ENCODE measurements around the gene CTDSPL.

Gene CTDSPL

GRCh38 chr3:37887824-37888223, 26.1 kb downstream of the CTDSPL start:
- no peak for DNase-seq (ENCODE audit: low read depth)
- no peak overlapping the region for H3K4me3 ChIP-seq (ENCODE audit: low read length)
- no peak for TF ChIP-seq CTCF (IDR thresholded peaks at IDR 0.05; ENCODE audit: insufficient read depth, low read depth, low read length, missing control alignments)

GRCh38 chr3:37888421-37888820, 26.7 kb downstream of the CTDSPL start:
- no peak for TF ChIP-seq CTCF (IDR thresholded peaks at IDR 0.05; ENCODE audit: insufficient read depth, low read depth, low read length, missing control alignments)
- no peak for DNase-seq (ENCODE audit: low read depth)
- H3K4me3 ChIP-seq (ENCODE audit: low read length) = no peak overlapping the region

- DNase-seq (ENCODE audit: low read depth) = no peak
- TF ChIP-seq CTCF (IDR thresholded peaks at IDR 0.05; ENCODE audit: insufficient read depth, low read depth, low read length, missing control alignments) = no peak
- no peak overlapping the region for H3K4me3 ChIP-seq (ENCODE audit: low read length)
Observed at GRCh38 chr3:37890522-37890921, 28.8 kb downstream of the CTDSPL start.

- H3K4me3 ChIP-seq (ENCODE audit: low read length) = no peak overlapping the region
- no peak for TF ChIP-seq CTCF (IDR thresholded peaks at IDR 0.05; ENCODE audit: insufficient read depth, low read depth, low read length, missing control alignments)
- DNase-seq (ENCODE audit: low read depth) = no peak
Observed at GRCh38 chr3:37891227-37891626, 29.5 kb downstream of the CTDSPL start.

- DNase-seq (ENCODE audit: low read depth) = no peak
- TF ChIP-seq CTCF (IDR thresholded peaks at IDR 0.05; ENCODE audit: insufficient read depth, low read depth, low read length, missing control alignments) = no peak
- no peak overlapping the region for H3K4me3 ChIP-seq (ENCODE audit: low read length)
Observed at GRCh38 chr3:37892927-37893600, 31.4 kb downstream of the CTDSPL start.

- H3K4me3 ChIP-seq (ENCODE audit: low read length) = no peak overlapping the region
- TF ChIP-seq CTCF (IDR thresholded peaks at IDR 0.05; ENCODE audit: insufficient read depth, low read depth, low read length, missing control alignments) = no peak
- no peak for DNase-seq (ENCODE audit: low read depth)
Observed at GRCh38 chr3:37896827-37897226, 35.1 kb downstream of the CTDSPL start.

- TF ChIP-seq CTCF (IDR thresholded peaks at IDR 0.05; ENCODE audit: insufficient read depth, low read depth, low read length, missing control alignments) = no peak
- DNase-seq (ENCODE audit: low read depth) = no peak
- no peak overlapping the region for H3K4me3 ChIP-seq (ENCODE audit: low read length)
Observed at GRCh38 chr3:37897763-37898162, 36.1 kb downstream of the CTDSPL start.
